K562 (cell line): ENCODE results near the gene TAP2.

Experiments used
- CCNT2 ChIP-seq: IDR thresholded peaks from 2 replicates; pipeline ENCODE4 v1.6.1; 2011; ENCODE audit warnings: borderline replicate concordance, low read depth, mild to moderate bottlenecking, moderate library complexity, mixed read lengths, low read length; ENCODE audit not compliant: insufficient read length; ENCODE audit errors: extremely low read depth
- ETV1 ChIP-seq: fragments of 450-650 bp; conservative IDR thresholded peaks from 2 replicates; pipeline ENCODE4 v1.6.1; 2016; ENCODE audit warnings: missing genetic modification characterization, control low read depth, low read depth, missing compliant biosample characterization
- HMG20A ChIP-seq: fragments of 450-650 bp; formaldehyde crosslinking; conservative IDR thresholded peaks from 2 replicates; pipeline ENCODE4 v1.4.0; 2020; ENCODE audit warnings: mild to moderate bottlenecking, mixed read lengths
- SIN3A ChIP-seq, 2 experiments: fragments of 150-350 bp in 1 of 2; IDR thresholded peaks; 2 replicates each; pipeline ENCODE4 v1.6.1; 2011 to 2016; ENCODE audit warnings: borderline replicate concordance in 2 of 2, low read depth in 2 of 2, low read length in 2 of 2, mild to moderate bottlenecking in 2 of 2, moderate library complexity in 2 of 2; ENCODE audit not compliant: control insufficient read depth in 1 of 2
- TF ChIP-seq, protein P1 (sequence below), 3 experiments: IDR thresholded peaks in 2 of 3; conservative IDR thresholded peaks in 1 of 3; 2 replicates each; pipeline ENCODE4 v1.5.1; 2011 to 2012; ENCODE audit warnings: low read length in 3 of 3, mild to moderate bottlenecking in 3 of 3, control low read depth in 2 of 3, improper control_type of control experiment in 1 of 3, inconsistent platforms in 1 of 3, low read depth in 1 of 3, mixed read lengths in 1 of 3, moderate library complexity in 1 of 3; ENCODE audit not compliant: insufficient read depth in 2 of 3

DNA sequence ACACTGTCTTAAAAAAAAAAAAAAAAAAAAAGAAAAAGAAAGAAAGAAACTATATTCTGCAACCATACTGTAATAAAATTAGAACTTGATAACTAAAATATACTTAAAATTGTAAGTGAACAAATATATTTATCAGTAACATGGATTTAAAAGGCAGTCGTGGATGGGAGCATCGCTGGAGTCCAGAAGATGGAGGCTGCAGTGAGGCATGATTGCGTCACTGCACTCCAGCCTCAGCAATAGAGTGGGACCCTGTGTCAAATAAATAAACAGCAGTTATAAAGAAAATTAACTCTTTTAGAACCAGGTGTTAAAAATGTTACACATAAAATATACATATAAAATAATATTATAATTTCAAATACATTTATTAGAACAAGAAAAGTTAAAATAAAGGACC, 24.2 kb upstream of the TAP2 start:
- TF ChIP-seq SIN3A (IDR thresholded peaks at IDR 0.05; ENCODE audit: borderline replicate concordance in 2 of 2, control insufficient read depth in 1 of 2, low read depth in 2 of 2, low read length in 2 of 2) (no peak), CCNT2 (no peak), ETV1 (tag) (no peak), HMG20A (CRISPR knock-in tag) (no peak)
- TF ChIP-seq, protein P1, sequence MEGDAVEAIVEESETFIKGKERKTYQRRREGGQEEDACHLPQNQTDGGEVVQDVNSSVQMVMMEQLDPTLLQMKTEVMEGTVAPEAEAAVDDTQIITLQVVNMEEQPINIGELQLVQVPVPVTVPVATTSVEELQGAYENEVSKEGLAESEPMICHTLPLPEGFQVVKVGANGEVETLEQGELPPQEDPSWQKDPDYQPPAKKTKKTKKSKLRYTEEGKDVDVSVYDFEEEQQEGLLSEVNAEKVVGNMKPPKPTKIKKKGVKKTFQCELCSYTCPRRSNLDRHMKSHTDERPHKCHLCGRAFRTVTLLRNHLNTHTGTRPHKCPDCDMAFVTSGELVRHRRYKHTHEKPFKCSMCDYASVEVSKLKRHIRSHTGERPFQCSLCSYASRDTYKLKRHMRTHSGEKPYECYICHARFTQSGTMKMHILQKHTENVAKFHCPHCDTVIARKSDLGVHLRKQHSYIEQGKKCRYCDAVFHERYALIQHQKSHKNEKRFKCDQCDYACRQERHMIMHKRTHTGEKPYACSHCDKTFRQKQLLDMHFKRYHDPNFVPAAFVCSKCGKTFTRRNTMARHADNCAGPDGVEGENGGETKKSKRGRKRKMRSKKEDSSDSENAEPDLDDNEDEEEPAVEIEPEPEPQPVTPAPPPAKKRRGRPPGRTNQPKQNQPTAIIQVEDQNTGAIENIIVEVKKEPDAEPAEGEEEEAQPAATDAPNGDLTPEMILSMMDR (IDR thresholded peaks at IDR 0.05 in 2 of 3, conservative IDR thresholded peaks at IDR 0.05 in 1 of 3; ENCODE audit: insufficient read depth in 2 of 3, low read depth in 1 of 3, low read length in 3 of 3): no peak
